ENCODE results near the gene THYN1.

- TF ChIP-seq CTCF (IDR thresholded peaks at IDR 0.05 in 4 of 5, conservative IDR thresholded peaks at IDR 0.05 in 1 of 5) (no peak), POLR2A (IDR thresholded peaks at IDR 0.05) (no peak)
These were observed 12.0 kb upstream of the THYN1 start for GRCh38 chr11:134264966-134265764.

All from gastrocnemius medialis (tissue), 4 donors.